Liver (tissue), 9 donors: ENCODE data around the gene CDH20. TPM values are rescaled to one million over a fixed set of nuclear protein-coding genes. Genes with fewer than 3 reads are reported as not detected.
A peak's percentile ranks its signal among the peaks of the same experiment; 100 is the strongest.

ENCODE experiments used
- DNase-seq: peaks from one replicate; pipeline ENCODE4 v3.0.0-alpha.2; 2017; ENCODE audit warnings: low spot score
- H3K27ac ChIP-seq, 2 donors: one replicate each; pipeline ENCODE4 v1.7.0; 2013; ENCODE audit warnings: inconsistent platforms in 2 of 2, low read length in 2 of 2, control low read depth in 1 of 2, low read depth in 1 of 2, mild to moderate bottlenecking in 1 of 2
- H3K27me3 ChIP-seq, 4 donors: one replicate each; pipeline versions ENCODE4 v1.6.1 to v1.7.0; 2013; ENCODE audit warnings: low read length in 3 of 4, inconsistent platforms in 1 of 4, mild to moderate bottlenecking in 1 of 4, moderate library complexity in 1 of 4; ENCODE audit not compliant: control insufficient read depth in 4 of 4, insufficient read depth in 4 of 4
- H3K36me3 ChIP-seq, 4 donors: one replicate each; pipeline versions ENCODE4 v1.6.1 to v1.7.0; 2013; ENCODE audit warnings: low read length in 3 of 4, mild to moderate bottlenecking in 3 of 4, low read depth in 1 of 4, moderate library complexity in 1 of 4; ENCODE audit not compliant: control insufficient read depth in 4 of 4, insufficient read depth in 3 of 4
- H3K4me1 ChIP-seq, 4 donors: one replicate each; pipeline versions ENCODE4 v1.6.1 to v1.7.0; 2013; ENCODE audit warnings: low read length in 3 of 4, mild to moderate bottlenecking in 3 of 4, moderate library complexity in 1 of 4; ENCODE audit not compliant: control insufficient read depth in 4 of 4, insufficient read depth in 4 of 4
- H3K4me3 ChIP-seq, 3 donors: one replicate each; pipeline versions ENCODE4 v1.6.1 to v1.7.0; 2013; ENCODE audit warnings: low read length in 3 of 3, control low read depth in 1 of 3, low read depth in 1 of 3, mild to moderate bottlenecking in 1 of 3
- H3K9ac ChIP-seq, 2 donors: one replicate each; pipeline ENCODE4 v1.7.0; 2013; ENCODE audit warnings: low read length in 2 of 2, mild to moderate bottlenecking in 2 of 2, moderate library complexity in 2 of 2, control low read depth in 1 of 2, low read depth in 1 of 2
- H3K9me3 ChIP-seq, 4 donors: one replicate each; pipeline versions ENCODE4 v1.6.1 to v1.7.0; 2013; ENCODE audit warnings: low read length in 3 of 4; ENCODE audit not compliant: control insufficient read depth in 4 of 4
- EGR1 ChIP-seq, 2 donors: IDR thresholded peaks; 2 replicates each; pipeline ENCODE4 v1.6.1; 2016 to 2018; ENCODE audit warnings: antibody characterized with exemption in 2 of 2, low read depth in 2 of 2
- FOXA1 ChIP-seq: IDR thresholded peaks from 2 replicates; pipeline ENCODE4 v1.6.1; 2016; ENCODE audit warnings: antibody characterized with exemption
- NR2F2 ChIP-seq: IDR thresholded peaks from 2 replicates; pipeline ENCODE4 v1.6.1; 2016; ENCODE audit warnings: antibody characterized with exemption
- RAD21 ChIP-seq, 2 donors: IDR thresholded peaks; 2 replicates each; pipeline ENCODE4 v1.6.1; 2016; ENCODE audit warnings: antibody characterized with exemption in 2 of 2, mild to moderate bottlenecking in 2 of 2
- RXRA ChIP-seq, 2 donors: IDR thresholded peaks; 2 replicates each; pipeline ENCODE4 v1.6.1; 2017 to 2018; ENCODE audit warnings: antibody characterized with exemption in 2 of 2, mild to moderate bottlenecking in 1 of 2
- SP1 ChIP-seq: IDR thresholded peaks from 2 replicates; pipeline ENCODE4 v1.6.1; 2018; ENCODE audit warnings: antibody characterized with exemption, mild to moderate bottlenecking
- TAF1 ChIP-seq: conservative IDR thresholded peaks from 2 replicates; pipeline ENCODE4 v1.6.1; 2016; ENCODE audit warnings: antibody characterized with exemption, mild to moderate bottlenecking
- WGBS: extraction: QIAGEN DNeasy Blood & Tissue Kit; methylation state at CpG from one replicate; pipeline ENCODE4 v1.1.7; 2013; 5-methylcytosine and 5-hydroxymethylcytosine counted together
- polyA plus RNA-seq, 2 donors: library from polyadenylated mRNA; stranded (reverse) in 1 of 2; unstranded in 1 of 2; fragments of 200-250 nt in 1 of 2; fragments of >200 nt in 1 of 2; fragmentation: Nextera tagmentation in 1 of 2; extraction: Ambion mirVana in 1 of 2; gene quantifications; one replicate each; pipeline versions ENCODE4 v1.2.1 to v1.2.3, GENCODE V29; 2013 to 2015
- total RNA-seq, 2 donors: library from RNA; depleted of rRNA; stranded (reverse); fragments of >200 nt; gene quantifications; one replicate each; pipeline ENCODE4 v1.2.3, GENCODE V29; 2014
- TF ChIP-seq, protein P1 (sequence below): IDR thresholded peaks from 2 replicates; pipeline ENCODE4 v1.6.1; 2016; ENCODE audit warnings: antibody characterized with exemption
- TF ChIP-seq, protein P2 (sequence below): IDR thresholded peaks from 2 replicates; pipeline ENCODE4 v1.6.1; 2016; ENCODE audit warnings: antibody characterized with exemption
- TF ChIP-seq, protein P3 (sequence below): IDR thresholded peaks from 2 replicates; pipeline ENCODE4 v1.6.1; 2016; ENCODE audit warnings: antibody characterized with exemption, mild to moderate bottlenecking
- donor health status: healthy.
- donor health status: healthy.
- donor health status: healthy.
- donor health status: healthy.
- donor health status: healthy.

The CDH20 gene
- total and polyA plus RNA-seq, 4 donors: 0.08 to 0.11 (median 0.09) TPM; not detected in 1

DNA sequence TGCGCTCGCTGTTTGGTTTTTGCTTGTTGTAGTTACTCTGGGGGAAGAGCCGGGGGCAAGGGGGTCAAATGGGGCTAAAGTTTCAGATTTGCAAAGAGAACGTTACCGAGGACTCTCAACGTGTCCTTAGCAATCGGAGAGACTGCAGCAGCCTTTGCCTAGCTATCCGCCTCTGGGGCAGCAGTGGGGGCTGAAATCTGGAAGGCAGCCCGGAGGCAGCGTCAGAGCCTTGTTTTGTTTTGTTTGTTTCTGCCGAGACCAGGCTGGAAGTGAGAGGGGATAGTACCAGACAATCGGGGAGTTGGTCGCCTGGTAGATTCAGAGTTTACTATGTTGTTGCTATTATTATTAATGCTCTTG, 1.2 kb downstream of the CDH20 start:
- H3K9me3 ChIP-seq: no peaks in the 10 kb centered on the region
- DNase-seq: no peak
- TF ChIP-seq, protein P1, sequence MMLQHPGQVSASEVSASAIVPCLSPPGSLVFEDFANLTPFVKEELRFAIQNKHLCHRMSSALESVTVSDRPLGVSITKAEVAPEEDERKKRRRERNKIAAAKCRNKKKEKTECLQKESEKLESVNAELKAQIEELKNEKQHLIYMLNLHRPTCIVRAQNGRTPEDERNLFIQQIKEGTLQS: no peak
- no peak for TF ChIP-seq EGR1 (IDR thresholded peaks at IDR 0.05; ENCODE audit: low read depth in 2 of 2)
- TF ChIP-seq TAF1: no peak
- TF ChIP-seq, protein P2, sequence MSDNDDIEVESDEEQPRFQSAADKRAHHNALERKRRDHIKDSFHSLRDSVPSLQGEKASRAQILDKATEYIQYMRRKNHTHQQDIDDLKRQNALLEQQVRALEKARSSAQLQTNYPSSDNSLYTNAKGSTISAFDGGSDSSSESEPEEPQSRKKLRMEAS: no peak
- TF ChIP-seq, protein P3, sequence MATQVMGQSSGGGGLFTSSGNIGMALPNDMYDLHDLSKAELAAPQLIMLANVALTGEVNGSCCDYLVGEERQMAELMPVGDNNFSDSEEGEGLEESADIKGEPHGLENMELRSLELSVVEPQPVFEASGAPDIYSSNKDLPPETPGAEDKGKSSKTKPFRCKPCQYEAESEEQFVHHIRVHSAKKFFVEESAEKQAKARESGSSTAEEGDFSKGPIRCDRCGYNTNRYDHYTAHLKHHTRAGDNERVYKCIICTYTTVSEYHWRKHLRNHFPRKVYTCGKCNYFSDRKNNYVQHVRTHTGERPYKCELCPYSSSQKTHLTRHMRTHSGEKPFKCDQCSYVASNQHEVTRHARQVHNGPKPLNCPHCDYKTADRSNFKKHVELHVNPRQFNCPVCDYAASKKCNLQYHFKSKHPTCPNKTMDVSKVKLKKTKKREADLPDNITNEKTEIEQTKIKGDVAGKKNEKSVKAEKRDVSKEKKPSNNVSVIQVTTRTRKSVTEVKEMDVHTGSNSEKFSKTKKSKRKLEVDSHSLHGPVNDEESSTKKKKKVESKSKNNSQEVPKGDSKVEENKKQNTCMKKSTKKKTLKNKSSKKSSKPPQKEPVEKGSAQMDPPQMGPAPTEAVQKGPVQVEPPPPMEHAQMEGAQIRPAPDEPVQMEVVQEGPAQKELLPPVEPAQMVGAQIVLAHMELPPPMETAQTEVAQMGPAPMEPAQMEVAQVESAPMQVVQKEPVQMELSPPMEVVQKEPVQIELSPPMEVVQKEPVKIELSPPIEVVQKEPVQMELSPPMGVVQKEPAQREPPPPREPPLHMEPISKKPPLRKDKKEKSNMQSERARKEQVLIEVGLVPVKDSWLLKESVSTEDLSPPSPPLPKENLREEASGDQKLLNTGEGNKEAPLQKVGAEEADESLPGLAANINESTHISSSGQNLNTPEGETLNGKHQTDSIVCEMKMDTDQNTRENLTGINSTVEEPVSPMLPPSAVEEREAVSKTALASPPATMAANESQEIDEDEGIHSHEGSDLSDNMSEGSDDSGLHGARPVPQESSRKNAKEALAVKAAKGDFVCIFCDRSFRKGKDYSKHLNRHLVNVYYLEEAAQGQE: no peak
- no peak for TF ChIP-seq FOXA1
- TF ChIP-seq NR2F2: no peak
- no peak for TF ChIP-seq RXRA (IDR thresholded peaks at IDR 0.05)
- no peak for TF ChIP-seq SP1
- no peak for TF ChIP-seq RAD21 (IDR thresholded peaks at IDR 0.05)
- H3K36me3 ChIP-seq: no peaks in the 10 kb centered on the region
- no peak overlapping the region for H3K27ac ChIP-seq
- peak overlapping the region in 1 of 3 donors; percentile 26 for H3K4me3 ChIP-seq
- H3K27me3 ChIP-seq: peaks cover 0 to 14% (median 3%) of the 10 kb centered on the region in 4 donors
- H3K9ac ChIP-seq: no peak overlapping the region
- 6% methylated on average over 13 of the region's 13 CpGs for WGBS
- H3K4me1 ChIP-seq: peaks cover 2 to 12% (median 8%) of the 10 kb centered on the region in 4 donors

DNA sequence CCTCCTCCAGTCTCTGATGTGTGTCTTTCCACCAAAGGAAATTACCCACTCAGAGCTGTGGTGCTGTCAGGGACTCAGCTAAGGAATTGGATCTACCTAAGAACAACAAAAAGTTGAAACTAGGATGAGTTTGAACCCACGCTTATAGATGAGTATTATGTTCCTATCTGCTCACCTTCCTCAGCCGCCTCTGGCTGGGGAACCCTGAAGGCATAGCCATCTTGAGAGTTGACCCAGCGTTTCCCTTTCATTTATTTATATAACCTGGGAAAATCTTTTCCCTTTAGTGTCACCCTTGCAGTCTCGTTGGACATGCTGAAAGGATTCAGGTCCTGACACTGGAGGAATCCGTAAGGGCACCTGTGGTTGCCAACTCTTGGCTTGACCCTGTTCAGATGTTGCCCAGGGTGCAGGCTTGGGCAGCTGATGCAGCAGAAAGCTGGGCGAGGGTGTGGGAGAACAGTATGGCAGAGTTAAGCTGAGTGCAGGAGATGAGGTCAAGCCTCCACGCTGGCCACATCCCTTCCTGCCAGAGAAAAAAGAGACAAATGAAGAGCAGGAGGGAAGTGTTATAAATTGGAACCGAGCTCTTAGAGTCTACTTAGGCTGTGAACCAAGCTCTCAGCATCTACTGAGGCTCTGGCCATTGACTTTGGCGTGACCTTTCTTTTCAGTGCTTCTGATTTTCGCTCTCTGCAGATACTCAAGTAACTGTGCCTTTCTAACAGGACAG, 1.9 kb downstream of the CDH20 start:
- H3K9ac ChIP-seq: no peak overlapping the region
- H3K36me3 ChIP-seq: no peaks in the 10 kb centered on the region
- no peak for DNase-seq
- WGBS: 52% methylated on average over 10 of the region's 10 CpGs
- TF ChIP-seq, protein P3: no peak
- TF ChIP-seq RXRA (IDR thresholded peaks at IDR 0.05) (no peak), SP1 (no peak), EGR1 (IDR thresholded peaks at IDR 0.05; ENCODE audit: low read depth in 2 of 2) (no peak)
- peaks cover 2 to 12% (median 8%) of the 10 kb centered on the region in 4 donors for H3K4me1 ChIP-seq
- no peak overlapping the region for H3K27ac ChIP-seq
- no peak overlapping the region for H3K4me3 ChIP-seq
- H3K9me3 ChIP-seq: no peaks in the 10 kb centered on the region
- H3K27me3 ChIP-seq: peaks cover 0 to 14% (median 3%) of the 10 kb centered on the region in 4 donors
